Measurements from ENCODE around the gene KAT7.

- TF ChIP-seq EZH2phosphoT487 (IDR thresholded peaks at IDR 0.05; ENCODE audit: insufficient read depth, low read depth), result no peak
- no peak for TF ChIP-seq EZH2 (IDR thresholded peaks at IDR 0.05; ENCODE audit: insufficient read depth, poor library complexity, severe bottlenecking)
Observed at GRCh38 chr17:49809056-49809455, 20.6 kb downstream of the KAT7 start.
